GM12864 (cell line): ENCODE measurements around the gene FERMT1.
A peak's percentile ranks its signal among the peaks of the same experiment; 100 is the strongest.

Experiments
- DNase-seq: peaks from one replicate; pipeline ENCODE4 v3.0.0-alpha.2; 2011; ENCODE audit warnings: low read depth
- H3K4me3 ChIP-seq: 2 replicates; pipeline ENCODE4 v1.5.1; 2011; ENCODE audit warnings: mild to moderate bottlenecking, low read depth, low read length, control low read depth
- TF ChIP-seq, protein P1 (sequence below): IDR thresholded peaks from 2 replicates; pipeline ENCODE4 v1.5.1; 2011; ENCODE audit warnings: low read depth, mild to moderate bottlenecking, moderate library complexity, low read length, control low read depth, inconsistent platforms; ENCODE audit errors: missing control alignments

Gene FERMT1, protein sequence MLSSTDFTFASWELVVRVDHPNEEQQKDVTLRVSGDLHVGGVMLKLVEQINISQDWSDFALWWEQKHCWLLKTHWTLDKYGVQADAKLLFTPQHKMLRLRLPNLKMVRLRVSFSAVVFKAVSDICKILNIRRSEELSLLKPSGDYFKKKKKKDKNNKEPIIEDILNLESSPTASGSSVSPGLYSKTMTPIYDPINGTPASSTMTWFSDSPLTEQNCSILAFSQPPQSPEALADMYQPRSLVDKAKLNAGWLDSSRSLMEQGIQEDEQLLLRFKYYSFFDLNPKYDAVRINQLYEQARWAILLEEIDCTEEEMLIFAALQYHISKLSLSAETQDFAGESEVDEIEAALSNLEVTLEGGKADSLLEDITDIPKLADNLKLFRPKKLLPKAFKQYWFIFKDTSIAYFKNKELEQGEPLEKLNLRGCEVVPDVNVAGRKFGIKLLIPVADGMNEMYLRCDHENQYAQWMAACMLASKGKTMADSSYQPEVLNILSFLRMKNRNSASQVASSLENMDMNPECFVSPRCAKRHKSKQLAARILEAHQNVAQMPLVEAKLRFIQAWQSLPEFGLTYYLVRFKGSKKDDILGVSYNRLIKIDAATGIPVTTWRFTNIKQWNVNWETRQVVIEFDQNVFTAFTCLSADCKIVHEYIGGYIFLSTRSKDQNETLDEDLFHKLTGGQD

DNA sequence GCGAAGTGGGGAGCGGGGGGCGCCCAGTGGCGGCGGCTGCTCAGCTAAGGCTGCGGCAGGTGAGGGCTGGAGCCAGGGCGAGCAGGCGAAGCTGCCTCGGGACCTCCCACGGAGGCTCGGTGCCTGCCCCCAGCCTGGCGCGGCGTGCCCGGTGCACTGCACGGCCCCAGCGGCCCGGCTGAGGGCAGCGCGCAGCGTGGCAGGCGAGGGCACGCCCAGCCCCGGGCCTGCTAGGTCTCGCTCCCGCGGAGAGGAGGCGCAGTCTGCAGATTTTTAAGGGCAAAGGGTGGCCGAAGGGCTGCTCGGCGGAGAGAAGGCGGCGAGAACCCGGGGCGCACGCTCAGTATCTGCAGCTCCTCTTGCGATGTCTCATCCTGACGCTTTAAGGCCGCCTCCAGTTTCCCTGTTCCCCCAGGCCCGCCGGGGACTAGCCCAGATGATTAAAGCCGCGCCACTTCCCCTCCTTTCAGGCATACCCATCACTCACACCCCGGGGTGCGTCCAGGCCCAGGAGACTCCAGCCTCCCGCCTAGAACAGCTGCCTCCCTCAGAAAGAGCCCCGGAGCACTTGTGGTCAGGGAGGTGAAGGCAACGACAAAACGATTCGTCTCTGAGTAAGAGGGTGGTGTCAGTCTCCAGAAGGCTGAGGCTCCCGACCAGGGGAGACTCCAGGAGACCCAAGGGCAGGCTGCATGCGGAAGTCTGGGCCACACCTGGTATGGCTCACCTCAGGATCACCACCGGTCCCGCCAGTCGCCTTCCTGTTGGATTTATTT is at the start of gene FERMT1:
Gene FERMT1, minus strand, starts transcription at position 158 of the 776 bp plus-strand sequence. CDS start 3,476 bp downstream, outside the sequence.
- no peak for DNase-seq
- H3K4me3 ChIP-seq: no peak within 1 kb of the TSS; the same call in 1 of the 2 replicates
- TF ChIP-seq, protein P1, sequence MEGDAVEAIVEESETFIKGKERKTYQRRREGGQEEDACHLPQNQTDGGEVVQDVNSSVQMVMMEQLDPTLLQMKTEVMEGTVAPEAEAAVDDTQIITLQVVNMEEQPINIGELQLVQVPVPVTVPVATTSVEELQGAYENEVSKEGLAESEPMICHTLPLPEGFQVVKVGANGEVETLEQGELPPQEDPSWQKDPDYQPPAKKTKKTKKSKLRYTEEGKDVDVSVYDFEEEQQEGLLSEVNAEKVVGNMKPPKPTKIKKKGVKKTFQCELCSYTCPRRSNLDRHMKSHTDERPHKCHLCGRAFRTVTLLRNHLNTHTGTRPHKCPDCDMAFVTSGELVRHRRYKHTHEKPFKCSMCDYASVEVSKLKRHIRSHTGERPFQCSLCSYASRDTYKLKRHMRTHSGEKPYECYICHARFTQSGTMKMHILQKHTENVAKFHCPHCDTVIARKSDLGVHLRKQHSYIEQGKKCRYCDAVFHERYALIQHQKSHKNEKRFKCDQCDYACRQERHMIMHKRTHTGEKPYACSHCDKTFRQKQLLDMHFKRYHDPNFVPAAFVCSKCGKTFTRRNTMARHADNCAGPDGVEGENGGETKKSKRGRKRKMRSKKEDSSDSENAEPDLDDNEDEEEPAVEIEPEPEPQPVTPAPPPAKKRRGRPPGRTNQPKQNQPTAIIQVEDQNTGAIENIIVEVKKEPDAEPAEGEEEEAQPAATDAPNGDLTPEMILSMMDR: no peak

DNA sequence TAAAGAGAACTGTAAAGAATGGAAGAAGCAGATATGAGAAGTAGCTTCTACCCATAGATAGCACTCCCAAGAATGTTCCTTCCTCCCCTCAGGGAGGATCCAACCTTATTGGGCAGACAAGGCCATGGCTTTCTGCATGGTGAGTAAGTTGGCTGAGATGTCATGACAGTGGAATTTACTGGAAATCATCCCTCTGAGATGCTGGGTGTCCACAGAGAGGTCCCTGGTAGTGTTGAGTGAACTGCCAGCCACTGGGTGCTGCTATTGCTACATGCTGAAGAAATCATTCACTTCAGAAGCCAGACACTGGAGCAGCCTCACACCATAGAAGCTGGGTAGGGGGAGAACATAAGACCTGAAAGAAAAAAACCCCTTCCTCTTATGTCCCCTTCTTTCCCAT is 46.4 kb upstream of the FERMT1 start:
- DNase-seq: no peak
- H3K4me3 ChIP-seq: no peak overlapping the region
- TF ChIP-seq, protein P1: peak; percentile 13

DNA sequence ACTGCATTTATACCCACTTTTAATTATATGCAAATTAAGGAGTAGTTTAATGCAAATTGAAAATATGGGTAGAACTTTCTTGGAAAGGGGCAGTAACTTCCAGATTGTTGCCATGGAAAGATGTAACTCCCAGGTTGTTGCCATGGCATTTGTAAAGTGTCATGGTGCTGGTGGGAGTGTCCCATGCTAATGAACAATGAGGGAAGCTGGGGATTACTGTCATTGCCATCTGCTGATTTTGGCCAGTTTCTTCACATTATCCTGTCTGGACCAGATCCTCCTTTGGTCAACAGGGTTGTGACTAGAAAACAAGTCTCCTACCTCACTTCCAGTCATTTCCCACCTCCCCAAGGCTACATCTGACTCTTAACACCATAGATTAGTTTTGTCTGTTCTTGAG is 45.4 kb upstream of the FERMT1 start:
- TF ChIP-seq, protein P1: no peak
- no peak for DNase-seq
- H3K4me3 ChIP-seq: no peak overlapping the region

DNA sequence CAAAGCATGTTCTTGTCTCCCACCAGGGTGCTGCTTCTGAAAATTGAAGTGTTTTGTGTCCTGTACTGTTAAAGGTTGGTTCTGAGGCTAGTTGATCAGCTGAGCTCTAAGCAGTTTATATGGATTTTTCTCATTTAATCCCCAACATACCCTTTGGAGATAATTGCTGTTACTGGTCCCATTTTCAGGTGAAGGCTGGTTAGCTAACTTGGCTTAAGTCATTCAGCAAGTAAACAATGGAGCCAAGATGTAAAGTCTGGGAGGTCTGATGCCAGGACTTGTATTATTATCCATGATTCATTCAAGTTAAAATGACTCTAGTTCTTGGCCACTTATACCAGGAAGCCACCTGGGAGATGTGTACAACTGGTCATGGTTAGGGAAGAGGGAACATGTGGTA is 42.5 kb upstream of the FERMT1 start:
- no peak for DNase-seq
- H3K4me3 ChIP-seq: no peak overlapping the region
- TF ChIP-seq, protein P1: no peak

DNA sequence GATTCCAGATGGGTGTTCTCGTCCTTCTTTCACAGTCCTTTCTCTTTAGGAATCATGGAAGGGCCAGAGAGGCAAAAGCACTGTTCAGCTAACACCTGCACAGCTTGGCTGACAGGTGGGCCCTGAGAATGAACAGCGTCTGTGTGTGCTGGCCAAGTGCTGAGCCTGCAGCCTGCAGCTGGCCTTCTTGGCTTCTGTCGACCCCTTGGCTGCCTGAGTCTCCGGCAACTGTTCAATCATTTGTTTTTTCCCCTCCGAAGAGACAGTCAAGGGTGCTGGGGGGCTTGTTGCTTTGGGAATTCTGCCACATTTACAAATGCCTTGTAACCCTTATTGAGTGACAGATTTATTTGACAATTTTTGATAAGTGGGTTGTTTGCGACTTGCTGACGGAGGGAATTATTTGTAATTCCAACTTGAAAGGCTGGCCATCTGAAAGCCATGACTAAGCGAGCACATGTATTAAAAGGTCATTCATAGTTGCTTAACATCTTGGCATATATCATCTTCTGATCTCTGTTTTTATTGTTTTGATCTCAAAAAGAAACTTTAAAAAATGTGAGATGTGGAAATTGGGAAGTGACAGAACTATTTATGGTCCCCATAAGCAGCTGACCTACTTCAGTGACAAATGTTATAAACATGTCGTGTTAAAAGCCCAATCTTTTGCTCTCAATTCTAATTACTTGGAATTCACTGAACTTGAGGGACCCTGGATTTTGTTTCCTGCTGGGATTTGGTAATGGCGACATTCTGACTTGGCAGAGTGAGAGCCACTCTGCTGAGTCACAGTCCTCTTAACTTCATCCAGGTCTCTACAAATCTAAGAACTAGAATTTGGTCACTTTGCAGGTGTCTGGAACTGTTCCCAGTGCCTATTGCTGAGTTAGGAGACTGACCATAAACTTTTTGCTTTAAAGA is 41.9 kb upstream of the FERMT1 start:
- DNase-seq: no peak
- H3K4me3 ChIP-seq: no peak overlapping the region
- TF ChIP-seq, protein P1: no peak

DNA sequence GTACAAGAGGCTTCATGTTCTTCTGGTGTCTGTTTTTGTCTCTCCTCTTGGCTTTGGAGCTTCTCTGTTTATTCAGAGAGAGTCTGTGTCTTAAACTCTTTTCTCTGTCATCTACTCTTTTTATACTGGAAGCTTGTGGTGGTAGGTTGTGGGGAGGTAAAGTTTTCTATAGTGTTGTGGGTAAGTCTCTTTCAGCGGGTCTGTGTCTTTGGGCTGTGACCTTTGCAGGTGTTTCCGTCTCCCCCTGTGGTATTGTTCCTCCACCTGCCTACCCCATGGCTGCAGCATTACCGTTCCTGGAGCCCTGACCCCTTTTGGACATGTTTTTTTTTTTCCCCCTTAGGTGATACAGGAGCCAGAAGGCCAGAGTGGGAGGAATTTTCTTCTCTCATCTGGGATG is 37.9 kb upstream of the FERMT1 start:
- DNase-seq: no peak
- H3K4me3 ChIP-seq: no peak overlapping the region
- TF ChIP-seq, protein P1: no peak
